Measurements from ENCODE around the gene HERC3. TPM values are rescaled to one million over a fixed set of nuclear protein-coding genes. Genes with fewer than 3 reads are reported as not detected.

HERC3 gene
- total and polyA plus RNA-seq, 10 of the 15 experiments (the other 5 are each of a cell fraction or from before 2014, with no cell fraction given): 0.52 to 18.2 (median 2.8) TPM

- TF ChIP-seq USF1 (IDR thresholded peaks at IDR 0.05; ENCODE audit: borderline replicate concordance, extremely low read length, insufficient read depth, low read depth, low read length) (no peak), CUX1 (IDR thresholded peaks at IDR 0.05; ENCODE audit: insufficient replicate concordance, low read depth, low read length) (no peak), POU2F2 (IDR thresholded peaks at IDR 0.05; ENCODE audit: borderline replicate concordance, low read depth, low read length) (no peak), BCL3 (IDR thresholded peaks at IDR 0.05; ENCODE audit: borderline replicate concordance, insufficient read depth, low read depth, low read length, poor library complexity, severe bottlenecking) (no peak)
These were observed 144.0 kb downstream of the HERC3 start (continued) for GRCh38 chr4:88736264-88736663.
